Measurements from ENCODE around the gene TLL2.

The TLL2 gene

GRCh38 chr10:96417441-96417840 lies 96.3 kb downstream of the TLL2 start:
- H3K4me2 ChIP-seq (ENCODE audit: low read length, poor library complexity, severe bottlenecking): no peak overlapping the region
- peaks cover 0 to 13% of the 10 kb centered on the region in 2 experiments for H3K36me3 ChIP-seq (ENCODE audit: control insufficient read depth in 1 of 2, insufficient read depth in 2 of 2, low read depth in 1 of 2, low read length in 2 of 2)
- H2BK120ac ChIP-seq (ENCODE audit: low read depth, low read length): no peak overlapping the region
- H3K27me3 ChIP-seq (ENCODE audit: control insufficient read depth in 1 of 2, insufficient read depth in 1 of 2, low read length in 2 of 2): peaks cover 6 to 37% of the 10 kb centered on the region in 2 experiments
- H3K23ac ChIP-seq (ENCODE audit: low read length in 2 of 2): no peak overlapping the region
- no peak overlapping the region for H2BK15ac ChIP-seq (ENCODE audit: low read depth, poor library complexity, severe bottlenecking)
- peaks cover 28% of the 10 kb centered on the region for H3K4me1 ChIP-seq (ENCODE audit: control insufficient read depth, insufficient read depth, low read depth, low read length)
- no peak overlapping the region for H2BK12ac ChIP-seq (ENCODE audit: low read length in 2 of 2)
- H2AK5ac ChIP-seq (ENCODE audit: low read length, severe bottlenecking): peak overlapping the region; percentile 47
- no peak overlapping the region for H4K8ac ChIP-seq (ENCODE audit: low read length)
- H3K79me1 ChIP-seq (replicated peaks; ENCODE audit: low read length, poor library complexity, severe bottlenecking): no peaks in the 10 kb centered on the region
- H3K14ac ChIP-seq (ENCODE audit: low read length in 2 of 2): no peak overlapping the region
- H3K4me3 ChIP-seq (ENCODE audit: insufficient read depth in 1 of 2, low read depth in 1 of 2, low read length in 2 of 2): no peak overlapping the region
- peak overlapping the region; percentile 81 for H3K27ac ChIP-seq (ENCODE audit: low read length, poor library complexity, severe bottlenecking)
- no peak overlapping the region for H3K18ac ChIP-seq (ENCODE audit: low read depth in 1 of 2, low read length in 2 of 2)
- H2AFZ ChIP-seq (ENCODE audit: low read depth, low read length): no peak overlapping the region
- peak; percentile 1 for DNase-seq
- no peak overlapping the region for H3K9ac ChIP-seq (ENCODE audit: low read length)
- no peak overlapping the region for H4K91ac ChIP-seq (ENCODE audit: low read length)
- peaks cover 3% of the 10 kb centered on the region for H3K9me3 ChIP-seq (ENCODE audit: control insufficient read depth, low read length)
- WGBS: 68% methylated on average over 3 of the region's 3 CpGs
- no peak overlapping the region for H3K4ac ChIP-seq (ENCODE audit: low read depth in 1 of 2, low read length in 2 of 2)
- no peak overlapping the region for H2BK5ac ChIP-seq (ENCODE audit: low read depth, low read length, poor library complexity, severe bottlenecking)

GRCh38 chr10:96416643-96417042 lies 97.1 kb downstream of the TLL2 start:
- Histone ChIP-seq H3K18ac (ENCODE audit: low read depth in 1 of 2, low read length in 2 of 2) (no peak overlapping the region), H3K4me2 (ENCODE audit: low read length, poor library complexity, severe bottlenecking) (peak overlapping the region; percentile 8), H3K4me1 (ENCODE audit: control insufficient read depth, insufficient read depth, low read depth, low read length) (peaks cover 28% of the 10 kb centered on the region), H2BK120ac (ENCODE audit: low read depth, low read length) (no peak overlapping the region), H2BK15ac (ENCODE audit: low read depth, poor library complexity, severe bottlenecking) (no peak overlapping the region), H2BK12ac (ENCODE audit: low read length in 2 of 2) (no peak overlapping the region), H2AK5ac (ENCODE audit: low read length, severe bottlenecking) (peak overlapping the region; percentile 23), H3K27ac (ENCODE audit: low read length, poor library complexity, severe bottlenecking) (peak overlapping the region; percentile 81), H3K36me3 (ENCODE audit: control insufficient read depth in 1 of 2, insufficient read depth in 2 of 2, low read depth in 1 of 2, low read length in 2 of 2) (peaks cover 0 to 12% of the 10 kb centered on the region in 2 experiments), H3K9me3 (ENCODE audit: control insufficient read depth, low read length) (peaks cover 3% of the 10 kb centered on the region), H3K23ac (ENCODE audit: low read length in 2 of 2) (no peak overlapping the region), H3K9ac (ENCODE audit: low read length) (no peak overlapping the region), H3K27me3 (ENCODE audit: control insufficient read depth in 1 of 2, insufficient read depth in 1 of 2, low read length in 2 of 2) (peaks cover 9 to 45% of the 10 kb centered on the region in 2 experiments), H4K91ac (ENCODE audit: low read length) (no peak overlapping the region), H3K14ac (ENCODE audit: low read length in 2 of 2) (no peak overlapping the region), H3K4ac (ENCODE audit: low read depth in 1 of 2, low read length in 2 of 2) (no peak overlapping the region), H2BK5ac (ENCODE audit: low read depth, low read length, poor library complexity, severe bottlenecking) (peak overlapping the region; percentile 47), H4K8ac (ENCODE audit: low read length) (no peak overlapping the region), H3K79me1 (replicated peaks; ENCODE audit: low read length, poor library complexity, severe bottlenecking) (no peaks in the 10 kb centered on the region), H2AFZ (ENCODE audit: low read depth, low read length) (no peak overlapping the region), H3K4me3 (ENCODE audit: insufficient read depth in 1 of 2, low read depth in 1 of 2, low read length in 2 of 2) (no peak overlapping the region)
- 59% methylated on average over 6 of the region's 7 CpGs for WGBS
- DNase-seq: peak; percentile 0

DNA sequence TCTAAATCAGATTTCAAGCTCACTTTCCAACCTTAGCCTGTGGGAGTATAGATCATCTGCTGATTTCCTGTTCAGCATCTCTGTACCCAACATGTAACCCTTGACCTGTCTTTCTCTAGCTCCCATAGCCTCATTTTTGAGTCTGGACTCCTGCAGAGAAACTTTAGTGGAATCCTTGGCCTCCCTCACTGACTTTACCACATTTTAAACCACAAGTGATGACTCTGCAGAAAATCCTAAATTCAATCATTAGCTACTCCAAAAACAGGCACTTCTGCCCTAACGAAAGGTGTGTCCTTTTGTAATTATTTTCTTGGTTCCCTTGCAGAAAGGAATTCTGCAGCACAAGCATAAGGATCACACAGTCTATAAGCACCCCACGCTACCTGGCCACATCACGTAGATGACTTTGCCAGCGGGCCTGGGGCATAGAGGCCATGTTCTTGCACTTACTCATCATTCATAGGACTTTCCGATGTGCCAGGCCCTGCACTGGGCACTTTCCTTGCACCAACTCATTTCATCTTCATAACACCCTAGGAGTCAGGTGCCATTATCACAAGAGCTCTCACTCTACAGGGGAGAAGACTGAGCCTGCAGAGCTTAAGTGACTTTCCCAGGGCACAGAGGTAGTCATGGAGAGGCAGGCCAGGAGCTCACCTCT lies 97.7 kb downstream of the TLL2 start:
- Histone ChIP-seq H3K4me2 (ENCODE audit: low read length, poor library complexity, severe bottlenecking) (no peak overlapping the region), H3K79me1 (replicated peaks; ENCODE audit: low read length, poor library complexity, severe bottlenecking) (no peaks in the 10 kb centered on the region), H2BK5ac (ENCODE audit: low read depth, low read length, poor library complexity, severe bottlenecking) (peak overlapping the region; percentile 6), H3K4ac (ENCODE audit: low read depth in 1 of 2, low read length in 2 of 2) (no peak overlapping the region), H3K9ac (ENCODE audit: low read length) (no peak overlapping the region), H3K18ac (ENCODE audit: low read depth in 1 of 2, low read length in 2 of 2) (no peak overlapping the region), H3K14ac (ENCODE audit: low read length in 2 of 2) (no peak overlapping the region), H4K91ac (ENCODE audit: low read length) (no peak overlapping the region), H2BK15ac (ENCODE audit: low read depth, poor library complexity, severe bottlenecking) (no peak overlapping the region), H3K36me3 (ENCODE audit: control insufficient read depth in 1 of 2, insufficient read depth in 2 of 2, low read depth in 1 of 2, low read length in 2 of 2) (peaks cover 0 to 12% of the 10 kb centered on the region in 2 experiments), H2BK12ac (ENCODE audit: low read length in 2 of 2) (no peak overlapping the region), H2AK5ac (ENCODE audit: low read length, severe bottlenecking) (peak overlapping the region; percentile 23), H3K4me1 (ENCODE audit: control insufficient read depth, insufficient read depth, low read depth, low read length) (peaks cover 28% of the 10 kb centered on the region), H3K27ac (ENCODE audit: low read length, poor library complexity, severe bottlenecking) (peak overlapping the region; percentile 81), H3K9me3 (ENCODE audit: control insufficient read depth, low read length) (peaks cover 3% of the 10 kb centered on the region), H3K4me3 (ENCODE audit: insufficient read depth in 1 of 2, low read depth in 1 of 2, low read length in 2 of 2) (no peak overlapping the region), H3K23ac (ENCODE audit: low read length in 2 of 2) (no peak overlapping the region), H4K8ac (ENCODE audit: low read length) (no peak overlapping the region), H2AFZ (ENCODE audit: low read depth, low read length) (no peak overlapping the region), H2BK120ac (ENCODE audit: low read depth, low read length) (no peak overlapping the region), H3K27me3 (ENCODE audit: control insufficient read depth in 1 of 2, insufficient read depth in 1 of 2, low read length in 2 of 2) (peaks cover 9 to 50% of the 10 kb centered on the region in 2 experiments)
- no peak for DNase-seq
- 87% methylated on average over 5 of the region's 5 CpGs for WGBS

DNA sequence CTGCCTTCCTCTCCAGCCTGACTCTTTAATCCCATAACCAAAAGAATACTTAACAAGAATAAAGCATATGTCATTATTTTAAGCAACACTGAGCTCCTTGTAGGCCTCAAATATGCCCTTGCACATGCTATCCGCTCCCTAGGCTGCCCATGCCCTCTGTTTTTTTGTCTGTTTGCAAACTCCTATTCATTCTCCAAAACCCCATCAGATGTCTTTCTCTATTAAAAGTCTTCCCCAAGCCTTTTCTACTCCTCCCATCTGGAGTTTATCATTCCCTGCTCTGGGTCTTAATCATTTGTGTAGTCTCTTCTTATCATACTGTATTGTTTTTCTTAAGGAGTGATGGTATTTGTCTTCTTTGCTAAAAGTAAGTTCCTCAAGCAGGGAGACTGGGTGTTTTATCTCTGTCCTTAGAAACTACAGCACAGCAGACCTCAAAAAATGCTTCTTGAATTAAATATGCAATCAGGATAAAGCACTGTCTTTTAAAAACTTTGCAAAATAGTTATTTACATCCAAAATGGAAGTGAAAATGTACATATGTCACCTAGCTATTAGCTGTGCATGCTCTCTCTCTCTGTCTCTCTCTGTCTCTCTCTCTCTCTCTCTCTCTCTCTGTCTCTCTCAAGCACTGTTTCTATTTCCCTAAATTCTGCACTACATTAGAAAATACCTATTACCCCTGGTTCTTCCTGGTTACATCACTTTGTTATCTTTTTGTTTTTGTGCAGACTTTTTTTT lies 98.4 kb downstream of the TLL2 start:
- peaks cover 9 to 56% of the 10 kb centered on the region in 2 experiments for H3K27me3 ChIP-seq (ENCODE audit: control insufficient read depth in 1 of 2, insufficient read depth in 1 of 2, low read length in 2 of 2)
- H4K91ac ChIP-seq (ENCODE audit: low read length): no peak overlapping the region
- H3K23ac ChIP-seq (ENCODE audit: low read length in 2 of 2): no peak overlapping the region
- no peak overlapping the region for H3K4ac ChIP-seq (ENCODE audit: low read depth in 1 of 2, low read length in 2 of 2)
- no peak overlapping the region for H3K4me3 ChIP-seq (ENCODE audit: insufficient read depth in 1 of 2, low read depth in 1 of 2, low read length in 2 of 2)
- H2AFZ ChIP-seq (ENCODE audit: low read depth, low read length): no peak overlapping the region
- no peak overlapping the region for H2BK12ac ChIP-seq (ENCODE audit: low read length in 2 of 2)
- H4K8ac ChIP-seq (ENCODE audit: low read length): no peak overlapping the region
- H3K9ac ChIP-seq (ENCODE audit: low read length): no peak overlapping the region
- no peak overlapping the region for H3K18ac ChIP-seq (ENCODE audit: low read depth in 1 of 2, low read length in 2 of 2)
- peak overlapping the region; percentile 40 for H2AK5ac ChIP-seq (ENCODE audit: low read length, severe bottlenecking)
- no peak overlapping the region for H2BK120ac ChIP-seq (ENCODE audit: low read depth, low read length)
- no peak overlapping the region for H3K4me2 ChIP-seq (ENCODE audit: low read length, poor library complexity, severe bottlenecking)
- H3K79me1 ChIP-seq (replicated peaks; ENCODE audit: low read length, poor library complexity, severe bottlenecking): no peaks in the 10 kb centered on the region
- peaks cover 28% of the 10 kb centered on the region for H3K4me1 ChIP-seq (ENCODE audit: control insufficient read depth, insufficient read depth, low read depth, low read length)
- H2BK15ac ChIP-seq (ENCODE audit: low read depth, poor library complexity, severe bottlenecking): no peak overlapping the region
- H3K9me3 ChIP-seq (ENCODE audit: control insufficient read depth, low read length): peaks cover 3% of the 10 kb centered on the region
- DNase-seq: no peak
- 89% methylated on average over 1 of the region's 1 CpG for WGBS
- H3K27ac ChIP-seq (ENCODE audit: low read length, poor library complexity, severe bottlenecking): peak overlapping the region; percentile 53
- no peak overlapping the region for H2BK5ac ChIP-seq (ENCODE audit: low read depth, low read length, poor library complexity, severe bottlenecking)
- no peak overlapping the region for H3K14ac ChIP-seq (ENCODE audit: low read length in 2 of 2)
- H3K36me3 ChIP-seq (ENCODE audit: control insufficient read depth in 1 of 2, insufficient read depth in 2 of 2, low read depth in 1 of 2, low read length in 2 of 2): peaks cover 0 to 15% of the 10 kb centered on the region in 2 experiments
